ENCODE results near the gene TXNDC8. TPM values are rescaled to one million over a fixed set of nuclear protein-coding genes. Genes with fewer than 3 reads are reported as not detected.
"Not testable (repeated sequence)": the region's sequence is repeated elsewhere in the genome, so short reads cannot be mapped to it uniquely, and the experiment has no call there.

TXNDC8 gene
- total RNA-seq, 1 donor from 2014 or later, result not detected

GRCh38 chr9:110329639-110330230 lies 7.9 kb downstream of the TXNDC8 start:
- no peak for DNase-seq (ENCODE audit: low spot score in 2 of 2)
- FAIRE-seq, result no peak

- FAIRE-seq (no peak), DNase-seq (ENCODE audit: low spot score in 2 of 2) (no peak)
Observed at GRCh38 chr9:110328763-110329162, 8.9 kb downstream of the TXNDC8 start.

GRCh38 chr9:110327716-110328115 lies 9.9 kb downstream of the TXNDC8 start:
- FAIRE-seq (no peak), DNase-seq (ENCODE audit: low spot score in 2 of 2) (no peak)

DNA sequence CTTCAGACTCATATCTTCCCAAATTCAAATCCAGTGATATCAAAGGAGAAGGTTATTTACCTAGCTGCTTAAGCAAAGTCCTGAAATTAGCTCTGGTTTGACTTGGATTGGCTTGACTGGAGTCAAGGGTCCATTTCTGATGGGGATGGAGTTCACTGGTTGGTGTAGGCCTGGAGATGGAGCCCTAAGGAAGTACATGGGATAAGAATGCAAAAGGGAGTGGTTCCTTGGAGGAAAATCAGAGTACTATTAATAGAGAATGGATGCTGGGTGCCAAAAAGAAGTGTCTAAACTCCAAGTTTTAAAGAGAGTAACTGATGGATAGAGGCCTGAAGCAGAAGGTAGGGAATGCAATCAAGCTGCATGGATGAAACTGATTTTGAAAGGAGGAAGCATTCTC lies 13.8 kb downstream of the TXNDC8 start:
- no peak for FAIRE-seq
- DNase-seq (ENCODE audit: low spot score in 2 of 2), result no peak

- FAIRE-seq, result no peak
Observed at GRCh38 chr9:110320651-110321445, 16.8 kb downstream of the TXNDC8 start.

GRCh38 chr9:110319781-110320492 lies 17.7 kb downstream of the TXNDC8 start:
- FAIRE-seq (no peak), DNase-seq (ENCODE audit: low spot score in 2 of 2) (no peak)

More at GRCh38 chr9:110320651-110321445, 16.8 kb downstream of the TXNDC8 start:
- DNase-seq (ENCODE audit: low spot score in 2 of 2), result no peak

GRCh38 chr9:110317911-110318310 lies 19.8 kb downstream of the TXNDC8 start:
- FAIRE-seq, result no peak
- DNase-seq (ENCODE audit: low spot score in 2 of 2), result no peak

- no peak for DNase-seq (ENCODE audit: low spot score in 2 of 2)
- FAIRE-seq, result no peak
Observed at GRCh38 chr9:110316261-110317075, 21.2 kb downstream of the TXNDC8 start.

GRCh38 chr9:110311978-110312377 lies 25.7 kb downstream of the TXNDC8 start:
- FAIRE-seq, result not testable (repeated sequence)

DNA sequence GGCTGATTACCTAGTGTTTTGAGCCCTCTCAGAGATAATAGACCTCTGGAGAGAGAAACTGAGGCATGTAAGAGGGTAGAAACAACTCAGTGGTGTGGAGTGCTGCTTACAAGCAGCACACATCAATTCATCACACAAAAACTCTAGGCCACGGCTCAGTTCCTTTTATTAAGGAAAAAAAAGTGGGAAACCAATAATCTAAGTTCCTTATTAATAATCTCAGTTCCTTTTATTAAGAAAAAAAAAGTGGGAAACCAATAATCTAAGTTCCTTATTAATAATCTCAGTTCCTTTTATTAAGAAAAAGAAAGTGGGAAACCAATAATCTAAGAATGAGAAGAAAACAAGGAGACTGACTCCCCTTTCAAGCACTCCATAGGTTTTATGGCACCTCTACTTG lies 28.0 kb downstream of the TXNDC8 start:
- FAIRE-seq, result no peak
- DNase-seq (ENCODE audit: low spot score in 2 of 2), result no peak

More at GRCh38 chr9:110311978-110312377, 25.7 kb downstream of the TXNDC8 start:
- not testable (repeated sequence) for DNase-seq (ENCODE audit: low spot score in 2 of 2)

DNA sequence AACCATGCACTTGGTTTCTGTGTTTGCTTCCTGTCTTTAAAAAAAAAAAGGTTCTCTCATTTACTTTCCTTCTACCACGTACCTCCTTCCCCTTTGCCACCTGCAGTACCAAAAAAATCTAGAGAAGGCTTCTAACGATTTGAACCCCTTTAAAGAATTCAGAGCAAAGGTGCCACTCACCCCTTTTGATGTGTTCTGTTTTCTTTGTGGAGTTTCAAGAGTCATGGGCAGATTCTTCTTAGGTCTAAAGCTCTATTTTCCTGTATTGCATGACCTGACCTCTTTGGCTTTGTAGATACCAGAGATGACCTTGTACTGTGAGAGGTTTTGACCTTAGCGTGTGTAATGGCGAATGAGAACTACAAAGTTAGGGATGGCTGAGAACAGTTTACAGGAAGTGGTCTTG lies 29.0 kb downstream of the TXNDC8 start:
- DNase-seq (ENCODE audit: low spot score in 2 of 2), result no peak
- no peak for FAIRE-seq

DNA sequence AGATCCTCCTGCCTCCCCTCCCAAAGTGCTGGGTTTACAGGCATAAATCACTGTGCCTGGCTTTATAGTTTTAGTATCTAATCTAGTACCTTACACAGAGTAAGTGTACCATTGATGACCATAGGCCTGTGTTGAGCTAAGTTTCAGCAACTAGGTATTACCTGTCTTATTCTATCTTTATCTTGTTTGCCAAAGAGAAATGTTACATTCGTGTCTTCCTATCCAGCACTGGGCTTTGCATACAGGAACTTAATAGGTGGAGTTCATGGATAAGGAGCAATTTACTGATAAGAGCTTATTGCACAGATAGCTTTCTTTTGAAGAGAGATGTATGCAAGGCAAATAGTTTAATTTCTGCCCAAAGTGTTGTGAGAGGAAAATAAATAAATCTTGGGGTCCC lies 30.5 kb downstream of the TXNDC8 start:
- no peak for FAIRE-seq
- DNase-seq (ENCODE audit: low spot score in 2 of 2), result no peak

DNA sequence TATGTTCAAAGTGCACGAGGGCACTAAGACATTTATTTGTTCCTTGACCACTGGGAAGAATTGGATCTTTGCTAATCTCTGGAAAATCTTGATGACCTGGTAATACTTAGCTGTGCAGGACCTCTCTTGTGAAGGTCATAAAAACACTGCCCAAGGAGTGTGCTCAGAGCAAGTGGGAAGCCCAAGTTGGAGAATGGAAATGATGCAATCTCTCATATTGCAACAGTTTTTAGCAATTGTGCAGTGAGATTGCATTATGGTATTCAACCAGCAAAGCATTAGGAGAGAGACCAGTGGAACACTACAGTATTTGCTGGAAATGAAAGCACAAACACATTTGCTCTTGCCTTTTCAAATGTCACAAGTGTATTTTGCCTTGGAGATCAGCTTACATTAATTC lies 34.5 kb downstream of the TXNDC8 start:
- DNase-seq (ENCODE audit: low spot score in 2 of 2), result no peak
- no peak for FAIRE-seq

DNA sequence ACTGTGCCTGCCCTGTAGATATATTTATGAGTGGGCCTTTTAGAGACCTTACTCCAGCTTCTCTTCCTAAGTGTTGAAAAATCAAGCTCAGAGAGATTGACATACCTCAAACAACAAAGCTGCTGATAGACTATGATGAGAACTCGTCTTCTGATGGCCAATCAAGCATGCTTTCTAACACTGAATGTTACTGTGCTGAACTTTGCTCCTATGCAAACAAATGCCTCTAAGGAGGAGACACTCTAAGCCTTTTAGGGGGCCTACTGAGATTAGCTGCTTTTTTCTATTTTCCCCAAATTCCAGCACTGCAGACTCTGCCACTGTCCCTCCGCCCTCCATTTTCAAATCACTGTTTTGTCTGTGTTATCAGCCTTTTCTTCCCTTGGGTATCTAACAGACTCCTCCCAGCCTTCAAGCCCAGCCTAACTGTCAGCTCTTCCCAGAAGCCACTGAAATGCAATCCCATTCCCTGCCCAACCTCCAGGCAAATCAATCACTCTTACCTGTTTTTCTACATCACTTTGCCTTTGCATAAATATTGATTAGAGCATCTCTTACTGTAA lies 39.5 kb downstream of the TXNDC8 start:
- no peak for DNase-seq (ENCODE audit: low spot score in 2 of 2)
- no peak for FAIRE-seq

DNA sequence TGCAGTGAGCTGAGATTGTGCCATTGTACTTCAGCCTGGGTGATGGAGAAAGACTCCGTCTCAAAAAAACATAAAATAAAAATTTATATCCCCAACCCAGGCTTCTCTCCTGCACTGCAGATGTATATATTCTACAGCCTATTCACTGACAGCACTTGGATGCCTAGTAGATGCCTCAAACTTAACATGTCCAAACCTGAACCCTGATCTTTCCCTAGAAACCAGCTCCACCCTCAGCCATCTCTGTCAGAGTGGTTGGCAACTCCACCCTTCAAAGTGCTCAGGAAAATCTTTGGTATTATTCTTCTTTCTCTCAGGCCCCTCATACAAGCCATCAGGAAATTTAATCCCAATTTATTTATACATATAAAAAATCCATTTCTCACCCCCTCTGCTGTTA lies 44.4 kb downstream of the TXNDC8 start:
- no peak for FAIRE-seq

GRCh38 chr9:110291921-110292557 lies 45.6 kb downstream of the TXNDC8 start:
- FAIRE-seq (no peak), DNase-seq (ENCODE audit: low spot score in 2 of 2) (no peak)

More for the DNA sequence above, 44.4 kb downstream of the TXNDC8 start:
- DNase-seq (ENCODE audit: low spot score in 2 of 2), result no peak

GRCh38 chr9:110290001-110290400 lies 47.7 kb downstream of the TXNDC8 start:
- DNase-seq (ENCODE audit: low spot score in 2 of 2), result no peak
- no peak for FAIRE-seq

DNA sequence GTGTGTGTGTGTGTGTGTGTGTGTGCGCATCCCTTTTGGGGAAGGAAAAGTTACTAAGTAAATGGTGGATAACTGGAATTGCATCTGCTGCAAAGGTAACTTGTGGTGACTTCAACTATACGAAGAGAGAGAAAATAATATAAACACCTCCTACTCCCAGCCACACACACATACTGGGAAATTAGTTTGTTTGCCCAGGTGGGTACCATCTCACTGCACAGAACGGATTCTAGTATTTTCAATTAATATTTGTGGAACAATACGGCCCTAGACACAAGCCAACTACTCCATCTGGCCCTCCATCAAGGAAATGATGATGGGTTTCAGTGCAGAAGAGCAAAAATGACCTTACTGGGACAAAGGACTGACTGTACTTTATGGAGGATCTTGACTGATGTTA lies 49.2 kb downstream of the TXNDC8 start:
- DNase-seq (ENCODE audit: low spot score in 2 of 2), result no peak

GRCh38 chr9:110287289-110287680 lies 50.4 kb downstream of the TXNDC8 start:
- no peak for DNase-seq (ENCODE audit: low spot score in 2 of 2)
- FAIRE-seq, result no peak

More for the DNA sequence above, 49.2 kb downstream of the TXNDC8 start:
- no peak for FAIRE-seq
